Left colon (tissue), 2 donors: ENCODE data around the gene ELOVL6. TPM values are rescaled to one million over a fixed set of nuclear protein-coding genes. Genes with fewer than 3 reads are reported as not detected.
"Not testable (repeated sequence)": the region's sequence is repeated elsewhere in the genome, so short reads cannot be mapped to it uniquely, and the experiment has no call there.

Experiments used
- ATAC-seq: fragments of 200-7000 bp; cut with Tn5 transposase; one replicate; pipeline ENCODE4 v1.9.1; 2020; ENCODE audit warnings: mild to moderate bottlenecking, moderate library complexity
- DNase-seq, 2 donors: peaks; one replicate each; pipeline ENCODE4 v3.0.0-alpha.2; 2020
- intact Hi-C, 2 donors: fragments of 100-400 bp; cut with DNase I in 1 of 2; cut with micrococcal nuclease in 1 of 2; formaldehyde crosslinking; loops; one replicate each; pipeline versions ENCODE4 v1.11.2 to v1.14.0; 2022; cut with DNase I, micrococcal nuclease
- long read RNA-seq: library from polyadenylated mRNA; unstranded; transcript quantifications from one replicate; pipeline ENCODE4 v2.0.0, GENCODE V29; 2021
- total RNA-seq, 2 donors: library from RNA; stranded (reverse); fragmentation: NEBNext Ultra II Directional; extraction: Animal tissue kit (Norgen Biotek cat#: 25700); gene quantifications; one replicate each; pipeline ENCODE4 v1.2.1, GENCODE V29; 2021
- donor health status: DM: no; HTN: no; CAD: no.
- donor health status: DM: yes; HTN: yes; CAD: no.

The ELOVL6 gene
- total RNA-seq: 10 to 100 TPM; 35.4 to 96.0 TPM
- long read RNA-seq, full-length matches to known transcripts: 19 of 55 reads
- long read RNA-seq, partial matches to known transcripts: 0 of 55 reads
- long read RNA-seq, other reads (novel, unspliced or antisense): 36 of 55 reads

- intact Hi-C loops: no loop called here
- peak; percentile 43 for ATAC-seq
- DNase-seq: peak; percentile 70 to 75
These were observed at the start of gene ELOVL6 for GRCh38 chr4:110198435-110199416. ELOVL6 (minus strand) TSS chr4:110198615; CDS start chr4:110198335, 280 bp downstream.

DNA sequence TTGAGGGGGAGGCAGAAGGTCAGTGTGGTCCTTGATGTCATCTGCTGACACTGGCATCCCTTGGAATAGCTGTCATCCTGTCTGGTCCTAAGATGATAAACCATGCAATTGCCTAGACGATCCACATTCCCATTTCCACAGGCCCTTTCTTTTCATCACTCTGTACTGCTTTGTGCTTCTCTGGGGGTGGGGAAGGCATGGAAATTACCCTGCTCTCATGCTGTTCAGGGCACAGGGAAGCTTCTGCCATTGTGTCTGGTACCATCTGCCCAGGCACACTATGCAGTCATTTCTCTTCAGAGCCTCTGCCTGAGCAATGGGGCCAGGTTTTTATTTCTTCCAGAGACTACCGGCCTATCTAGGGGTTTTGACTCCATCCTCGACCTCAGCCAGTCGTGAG, 49.7 kb upstream of the ELOVL6 start:
- ATAC-seq (no peak), DNase-seq (no peak)
- intact Hi-C loops: no loop called here

- ATAC-seq: no peak
- intact Hi-C loops: no loop called here
- DNase-seq: no peak
These were observed 49.2 kb upstream of the ELOVL6 start for GRCh38 chr4:110247591-110247990.

GRCh38 chr4:110245577-110245976, 47.2 kb upstream of the ELOVL6 start:
- ATAC-seq (no peak), DNase-seq (no peak)
- intact Hi-C loops: no loop called here

GRCh38 chr4:110236324-110236723, 37.9 kb upstream of the ELOVL6 start:
- DNase-seq (no peak), ATAC-seq (peak; percentile 61)
- intact Hi-C loops: no loop called here

DNA sequence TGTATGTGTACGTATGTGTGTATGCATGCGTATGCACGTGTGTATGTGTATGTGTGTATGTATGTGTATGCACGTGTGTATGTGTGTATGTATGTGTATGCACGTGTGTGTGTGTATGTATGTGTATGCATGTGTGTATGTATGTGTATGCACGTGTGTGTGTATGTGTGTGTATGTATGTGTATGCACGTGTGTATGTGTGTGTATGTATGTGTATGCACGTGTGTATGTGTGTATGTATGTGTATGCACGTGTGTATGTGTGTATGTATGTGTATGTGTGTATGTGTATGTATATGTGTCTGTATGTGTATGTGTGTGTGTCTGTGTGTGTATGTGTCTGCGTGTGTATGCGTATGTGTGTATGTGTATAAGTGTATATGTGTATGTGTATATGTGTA, 35.2 kb upstream of the ELOVL6 start:
- DNase-seq, ATAC-seq: not testable (repeated sequence)

GRCh38 chr4:110231869-110232268, 33.5 kb upstream of the ELOVL6 start:
- intact Hi-C loops: no loop called here
- no peak for DNase-seq
- ATAC-seq: no peak

More for the DNA sequence above, 35.2 kb upstream of the ELOVL6 start:
- intact Hi-C loops: not testable (repeated sequence)

DNA sequence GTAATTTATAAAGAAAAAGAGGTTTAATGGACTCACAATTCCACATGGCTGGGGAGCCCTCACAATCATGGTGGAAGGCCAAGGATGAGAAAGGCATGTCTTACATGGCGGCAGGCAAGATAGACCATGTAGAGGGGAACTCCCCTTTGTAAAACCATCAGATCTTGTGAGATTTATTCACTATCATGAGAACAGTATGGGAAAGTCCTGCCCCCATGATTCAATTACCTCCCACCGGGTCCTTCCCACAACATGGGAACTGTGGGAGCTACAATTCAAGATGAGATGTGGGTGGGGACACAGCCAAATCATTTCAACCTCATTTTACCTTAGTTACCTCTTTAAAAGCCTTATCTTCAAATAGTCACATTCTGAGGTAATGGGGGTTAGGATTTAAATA, 30.9 kb upstream of the ELOVL6 start:
- DNase-seq (no peak), ATAC-seq (no peak)
- intact Hi-C loops: no loop called here

GRCh38 chr4:110224812-110225211, 26.4 kb upstream of the ELOVL6 start:
- intact Hi-C loops: no loop called here
- DNase-seq: no peak
- no peak for ATAC-seq

- DNase-seq (no peak), ATAC-seq (no peak)
- intact Hi-C loops: no loop called here
These were observed 25.7 kb upstream of the ELOVL6 start for GRCh38 chr4:110224142-110224541.

- ATAC-seq, DNase-seq, intact Hi-C loops: not testable (repeated sequence)
These were observed 20.5 kb upstream of the ELOVL6 start for GRCh38 chr4:110218935-110219334.

DNA sequence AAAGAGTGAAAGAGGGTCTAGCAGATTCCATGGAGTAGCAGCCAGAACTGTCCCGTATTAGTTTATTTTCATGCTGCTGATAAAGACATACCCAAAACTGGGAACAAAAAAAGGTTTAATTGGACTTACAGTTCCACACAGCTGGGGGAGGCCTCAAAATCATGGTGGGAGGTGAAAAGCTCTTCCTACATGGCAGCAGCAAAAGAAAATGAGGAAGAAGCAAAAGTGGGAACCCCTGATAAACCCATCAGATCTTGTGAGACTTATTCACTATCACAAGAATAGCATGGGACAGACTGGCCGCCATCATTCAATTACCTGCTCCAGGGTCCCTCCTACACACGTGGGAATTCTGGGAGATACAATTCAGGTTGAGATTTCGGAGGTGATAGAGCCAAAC, 18.8 kb upstream of the ELOVL6 start:
- ATAC-seq, DNase-seq, intact Hi-C loops: not testable (repeated sequence)

- intact Hi-C loops: no loop called here
- ATAC-seq (no peak), DNase-seq (no peak)
These were observed 17.7 kb upstream of the ELOVL6 start for GRCh38 chr4:110216129-110216528.

DNA sequence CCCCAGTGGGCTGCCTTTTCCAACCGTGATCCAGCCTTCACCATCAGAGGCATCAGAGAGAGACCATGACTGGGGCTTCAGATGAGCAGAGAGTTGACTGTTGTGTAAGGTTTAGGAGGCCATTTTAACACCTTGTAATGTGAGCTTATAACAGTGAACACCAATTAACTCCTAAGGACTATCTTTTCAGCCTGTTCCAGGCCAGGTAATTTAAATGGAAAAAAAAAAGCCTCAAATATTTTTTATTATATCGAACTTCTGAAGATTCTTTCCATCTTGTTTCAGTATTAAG, 13.3 kb upstream of the ELOVL6 start:
- no peak for ATAC-seq
- intact Hi-C loops: loop anchor here in 1 of 2 donors (5.0 kb wide), 1 partner anchor 159 kb away; no protein-coding TSS in a partner anchor
- DNase-seq: no peak

DNA sequence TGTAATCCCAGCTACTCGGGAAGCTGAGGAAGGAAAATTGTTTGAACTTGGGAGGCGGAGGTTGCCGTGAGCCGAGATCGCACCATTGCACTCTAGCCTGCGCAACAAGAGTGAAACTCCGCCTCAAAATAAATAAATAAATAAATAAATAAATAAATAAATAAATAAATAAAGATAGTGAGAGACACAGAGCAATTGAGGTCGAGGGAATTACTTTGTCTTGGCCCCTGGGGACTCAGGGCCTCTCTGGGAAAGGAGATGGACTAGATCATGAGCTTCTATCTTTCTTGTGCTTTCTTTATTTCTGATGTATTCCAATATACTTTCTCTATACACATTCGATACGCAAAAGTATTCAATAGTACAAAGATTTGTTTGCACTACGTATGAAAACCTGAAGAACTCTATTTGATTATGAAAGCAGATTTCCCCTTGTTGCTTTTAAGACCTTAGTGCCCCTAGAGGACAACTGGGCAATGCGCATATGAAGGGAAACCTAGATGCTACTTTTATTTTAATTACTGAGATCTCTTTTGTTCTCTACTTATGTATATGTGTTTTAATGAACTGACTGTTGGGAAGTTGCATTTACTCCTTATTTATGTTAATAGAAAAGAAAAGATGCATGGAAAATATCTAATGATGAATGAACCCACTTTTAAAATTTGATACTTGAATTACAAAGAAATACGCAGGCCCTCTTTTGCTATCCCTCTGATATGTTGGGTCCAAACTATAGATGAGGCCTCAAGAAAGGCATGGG, 12.8 kb upstream of the ELOVL6 start:
- peak in 1 of 2 donors; percentile 14 for DNase-seq
- intact Hi-C loops: loop anchor here in 1 of 2 donors (5.0 kb wide), 1 partner anchor 159 kb away; no protein-coding TSS in a partner anchor

DNA sequence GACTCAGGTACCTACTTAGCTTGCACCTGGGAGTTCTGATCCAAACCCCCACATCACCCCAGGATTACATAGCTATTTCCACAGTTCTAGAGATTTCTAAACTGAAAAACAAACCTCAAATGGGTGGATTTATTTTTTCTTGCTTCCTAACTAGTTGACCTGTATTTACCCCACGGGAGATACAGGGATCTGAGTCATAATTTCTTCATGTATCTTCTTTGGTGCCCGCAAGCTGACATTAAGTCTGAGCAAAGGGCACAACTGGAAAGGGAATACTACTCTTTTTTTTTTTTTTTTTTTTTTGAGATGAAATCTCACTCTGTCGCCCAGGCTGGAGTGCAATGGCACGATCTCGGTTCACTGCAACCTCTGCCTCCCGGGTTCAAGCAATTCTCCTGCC, 10.0 kb upstream of the ELOVL6 start:
- no peak for DNase-seq
- no peak for ATAC-seq
- intact Hi-C loops: no loop called here

More for the DNA sequence above, 12.8 kb upstream of the ELOVL6 start:
- ATAC-seq: peak; percentile 79

- DNase-seq (no peak), ATAC-seq (no peak)
- intact Hi-C loops: no loop called here
These were observed 8.8 kb upstream of the ELOVL6 start for GRCh38 chr4:110207233-110207632.

DNA sequence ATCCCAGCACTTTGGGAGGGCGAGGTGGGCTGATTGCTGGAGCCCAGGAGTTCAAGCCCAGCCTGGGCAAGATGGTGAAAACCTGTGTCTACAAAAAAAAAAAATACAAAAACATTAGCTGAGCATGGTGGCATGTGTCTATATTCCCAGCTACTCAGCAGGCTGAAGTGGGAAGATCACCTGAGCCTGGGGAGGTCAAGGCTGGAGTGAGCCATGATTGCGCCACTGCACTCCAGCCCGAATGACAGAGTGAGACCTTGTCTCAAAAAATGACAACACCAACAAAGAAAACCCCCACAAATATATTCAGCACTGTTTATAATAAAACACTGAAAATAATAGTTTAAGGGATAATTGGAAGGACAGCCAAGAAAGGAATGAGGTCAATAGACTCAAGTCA, 3.6 kb upstream of the ELOVL6 start:
- DNase-seq (no peak), ATAC-seq (no peak)
- intact Hi-C loops: no loop called here

GRCh38 chr4:110201502-110201901, 3.1 kb upstream of the ELOVL6 start:
- intact Hi-C loops: no loop called here
- ATAC-seq: no peak

GRCh38 chr4:110200689-110201088, 2.3 kb upstream of the ELOVL6 start:
- no peak for ATAC-seq
- intact Hi-C loops: no loop called here

More at GRCh38 chr4:110201502-110201901, 3.1 kb upstream of the ELOVL6 start:
- no peak for DNase-seq

More at GRCh38 chr4:110200689-110201088, 2.3 kb upstream of the ELOVL6 start:
- no peak for DNase-seq
